ENCODE results near the gene MAST4.

The MAST4 gene

GRCh38 chr5:66795682-66796081 lies 199.5 kb downstream of the MAST4 start:
- H4K20me1 ChIP-seq (ENCODE audit: insufficient read depth, low read length), result no peaks in the 10 kb centered on the region
- H3K9ac ChIP-seq (ENCODE audit: low read length), result no peak overlapping the region
- H3K9me3 ChIP-seq (ENCODE audit: insufficient read depth, low read length), result no peaks in the 10 kb centered on the region
- no peak overlapping the region for H2AFZ ChIP-seq (ENCODE audit: low read depth, low read length)
- H3K4me2 ChIP-seq (ENCODE audit: low read length), result no peak overlapping the region
- H3K27ac ChIP-seq (ENCODE audit: low read length), result no peak overlapping the region
- no peak for TF ChIP-seq EZH2phosphoT487 (IDR thresholded peaks at IDR 0.05; ENCODE audit: low read depth)
- no peak for TF ChIP-seq CTCF (IDR thresholded peaks at IDR 0.05; ENCODE audit: low read depth, low read length)
- H3K27me3 ChIP-seq (ENCODE audit: low read depth, low read length), result peaks cover 29% of the 10 kb centered on the region
- no peaks in the 10 kb centered on the region for H3K36me3 ChIP-seq (replicated peaks; ENCODE audit: low read depth, low read length)
- H3K4me3 ChIP-seq (ENCODE audit: low read length), result no peak overlapping the region
- H3K79me2 ChIP-seq (ENCODE audit: low read length), result no peaks in the 10 kb centered on the region
- no peaks in the 10 kb centered on the region for H3K4me1 ChIP-seq (ENCODE audit: low read length)

GRCh38 chr5:66796305-66797292 lies 200.4 kb downstream of the MAST4 start:
- Histone ChIP-seq H2AFZ (ENCODE audit: low read depth, low read length) (no peak overlapping the region), H3K4me3 (ENCODE audit: low read length) (no peak overlapping the region), H3K27me3 (ENCODE audit: low read depth, low read length) (peaks cover 29% of the 10 kb centered on the region), H3K4me1 (ENCODE audit: low read length) (no peaks in the 10 kb centered on the region), H4K20me1 (ENCODE audit: insufficient read depth, low read length) (no peaks in the 10 kb centered on the region), H3K4me2 (ENCODE audit: low read length) (no peak overlapping the region), H3K27ac (ENCODE audit: low read length) (no peak overlapping the region), H3K9ac (ENCODE audit: low read length) (no peak overlapping the region), H3K9me3 (ENCODE audit: insufficient read depth, low read length) (no peaks in the 10 kb centered on the region), H3K36me3 (replicated peaks; ENCODE audit: low read depth, low read length) (no peaks in the 10 kb centered on the region), H3K79me2 (ENCODE audit: low read length) (no peaks in the 10 kb centered on the region)
- TF ChIP-seq EZH2phosphoT487 (IDR thresholded peaks at IDR 0.05; ENCODE audit: low read depth) (no peak), CTCF (IDR thresholded peaks at IDR 0.05; ENCODE audit: low read depth, low read length) (no peak)

- no peaks in the 10 kb centered on the region for H3K4me1 ChIP-seq (ENCODE audit: low read length)
- no peak overlapping the region for H3K4me3 ChIP-seq (ENCODE audit: low read length)
- no peak overlapping the region for H2AFZ ChIP-seq (ENCODE audit: low read depth, low read length)
- no peak overlapping the region for H3K4me2 ChIP-seq (ENCODE audit: low read length)
- no peaks in the 10 kb centered on the region for H3K9me3 ChIP-seq (ENCODE audit: insufficient read depth, low read length)
- H3K79me2 ChIP-seq (ENCODE audit: low read length), result no peaks in the 10 kb centered on the region
- TF ChIP-seq CTCF (IDR thresholded peaks at IDR 0.05; ENCODE audit: low read depth, low read length) (no peak), EZH2phosphoT487 (IDR thresholded peaks at IDR 0.05; ENCODE audit: low read depth) (no peak)
- peaks cover 27% of the 10 kb centered on the region for H3K27me3 ChIP-seq (ENCODE audit: low read depth, low read length)
- H3K9ac ChIP-seq (ENCODE audit: low read length), result no peak overlapping the region
- no peaks in the 10 kb centered on the region for H4K20me1 ChIP-seq (ENCODE audit: insufficient read depth, low read length)
- H3K27ac ChIP-seq (ENCODE audit: low read length), result no peak overlapping the region
- no peaks in the 10 kb centered on the region for H3K36me3 ChIP-seq (replicated peaks; ENCODE audit: low read depth, low read length)
These were observed 206.7 kb downstream of the MAST4 start for GRCh38 chr5:66802941-66803340.

- no peaks in the 10 kb centered on the region for H3K79me2 ChIP-seq (ENCODE audit: low read length)
- no peak overlapping the region for H2AFZ ChIP-seq (ENCODE audit: low read depth, low read length)
- no peak overlapping the region for H3K4me2 ChIP-seq (ENCODE audit: low read length)
- no peak overlapping the region for H3K4me3 ChIP-seq (ENCODE audit: low read length)
- H3K4me1 ChIP-seq (ENCODE audit: low read length), result no peaks in the 10 kb centered on the region; the same call in 1 of the 2 replicates
- H3K27ac ChIP-seq (ENCODE audit: low read length), result no peak overlapping the region
- H4K20me1 ChIP-seq (ENCODE audit: insufficient read depth, low read length), result no peaks in the 10 kb centered on the region
- H3K9me3 ChIP-seq (ENCODE audit: insufficient read depth, low read length), result no peaks in the 10 kb centered on the region
- no peaks in the 10 kb centered on the region for H3K36me3 ChIP-seq (replicated peaks; ENCODE audit: low read depth, low read length)
- no peak overlapping the region for H3K9ac ChIP-seq (ENCODE audit: low read length)
- H3K27me3 ChIP-seq (ENCODE audit: low read depth, low read length), result peaks cover 16% of the 10 kb centered on the region
- TF ChIP-seq CTCF (IDR thresholded peaks at IDR 0.05; ENCODE audit: low read depth, low read length) (no peak), EZH2phosphoT487 (IDR thresholded peaks at IDR 0.05; ENCODE audit: low read depth) (no peak)
These were observed 209.6 kb downstream of the MAST4 start for GRCh38 chr5:66805514-66806430.

Measured in OCI-LY3 (cell line).